ENCODE results near the gene CCL16.
"Not testable (repeated sequence)": the region's sequence is repeated elsewhere in the genome, so short reads cannot be mapped to it uniquely, and the experiment has no call there.

The CCL16 gene

GRCh38 chr17:35981246-35981645 is at the start of gene CCL16:
Gene CCL16, minus strand, starts transcription at chr17:35981497. Its CDS starts 77 bp downstream, at chr17:35981420.
- H3K36me3 Mint-ChIP-seq, result no peaks in the 10 kb centered on the region
- H3K4me3 Mint-ChIP-seq, result no peak within 1 kb of the TSS
- peak within 1 kb of the TSS; percentile 73 for H3K27ac Mint-ChIP-seq
- peaks cover 62% of the 10 kb centered on the region for H3K4me1 Mint-ChIP-seq
- DNase-seq (ENCODE audit: low spot score in 2 of 2) (no peak), ATAC-seq (no peak)
- H3K9me3 Mint-ChIP-seq, result no peaks in the 10 kb centered on the region

GRCh38 chr17:36030956-36031355 is 49.7 kb upstream of the CCL16 start:
- peaks cover 8% of the 10 kb centered on the region for H3K36me3 Mint-ChIP-seq
- H3K9me3 Mint-ChIP-seq, result no peaks in the 10 kb centered on the region
- no peaks in the 10 kb centered on the region for H3K4me1 Mint-ChIP-seq
- no peak overlapping the region for H3K4me3 Mint-ChIP-seq
- no peak for DNase-seq (ENCODE audit: low spot score in 2 of 2)
- no peak for ATAC-seq
- H3K27ac Mint-ChIP-seq, result no peak overlapping the region

- Mint-ChIP-seq H3K4me1 (no peaks in the 10 kb centered on the region), H3K4me3 (no peak overlapping the region), H3K27ac (no peak overlapping the region), H3K9me3 (no peaks in the 10 kb centered on the region), H3K36me3 (peaks cover 5% of the 10 kb centered on the region)
- ATAC-seq (no peak), DNase-seq (ENCODE audit: low spot score in 2 of 2) (no peak)
Observed at GRCh38 chr17:36027761-36028160, 46.5 kb upstream of the CCL16 start.

GRCh38 chr17:36024106-36024869 is 43.0 kb upstream of the CCL16 start:
- ATAC-seq, result no peak
- Mint-ChIP-seq H3K27ac (no peak overlapping the region), H3K9me3 (peaks cover 4% of the 10 kb centered on the region), H3K4me1 (peaks cover 6% of the 10 kb centered on the region), H3K36me3 (peaks cover 1% of the 10 kb centered on the region), H3K4me3 (no peak overlapping the region)
- DNase-seq (ENCODE audit: low spot score in 2 of 2), result no peak

- no peak overlapping the region for H3K4me3 Mint-ChIP-seq
- no peak for ATAC-seq
- H3K27ac Mint-ChIP-seq, result no peak overlapping the region
- no peak for DNase-seq (ENCODE audit: low spot score in 2 of 2)
- H3K9me3 Mint-ChIP-seq, result peaks cover 4% of the 10 kb centered on the region
- H3K36me3 Mint-ChIP-seq, result no peaks in the 10 kb centered on the region
- peaks cover 14% of the 10 kb centered on the region for H3K4me1 Mint-ChIP-seq
Observed at GRCh38 chr17:36019423-36019822, 38.1 kb upstream of the CCL16 start.

GRCh38 chr17:36017799-36018198 is 36.5 kb upstream of the CCL16 start, which contains the start of gene CCL23:
Gene CCL23, minus strand, starts transcription at chr17:36017972. Its CDS starts 75 bp downstream, at chr17:36017897.
- DNase-seq (ENCODE audit: low spot score in 2 of 2) (no peak), ATAC-seq (no peak)
- Mint-ChIP-seq H3K4me3 (no peak within 1 kb of the TSS), H3K36me3 (no peaks in the 10 kb centered on the region), H3K4me1 (peaks cover 14% of the 10 kb centered on the region), H3K27ac (peak within 1 kb of the TSS; percentile 55), H3K9me3 (peaks cover 4% of the 10 kb centered on the region)

- Mint-ChIP-seq H3K4me1 (peaks cover 14% of the 10 kb centered on the region), H3K4me3 (no peak overlapping the region), H3K27ac (no peak overlapping the region), H3K9me3 (no peaks in the 10 kb centered on the region), H3K36me3 (no peaks in the 10 kb centered on the region)
- DNase-seq (ENCODE audit: low spot score in 2 of 2), result no peak
- ATAC-seq, result no peak
Observed at GRCh38 chr17:36016555-36016954, 35.3 kb upstream of the CCL16 start.

- ATAC-seq; DNase-seq (ENCODE audit: low spot score in 2 of 2): not testable (repeated sequence)
Observed at GRCh38 chr17:36015895-36016294, 34.6 kb upstream of the CCL16 start.

GRCh38 chr17:36014946-36015345 is 33.6 kb upstream of the CCL16 start:
- H3K9me3 Mint-ChIP-seq, result no peaks in the 10 kb centered on the region
- no peaks in the 10 kb centered on the region for H3K36me3 Mint-ChIP-seq

More at GRCh38 chr17:36015895-36016294, 34.6 kb upstream of the CCL16 start:
- peaks cover 20% of the 10 kb centered on the region for H3K4me1 Mint-ChIP-seq
- not testable (repeated sequence) for H3K9me3 Mint-ChIP-seq, H3K27ac Mint-ChIP-seq, H3K36me3 Mint-ChIP-seq, H3K4me3 Mint-ChIP-seq

GRCh38 chr17:36011201-36011600 is 29.9 kb upstream of the CCL16 start:
- Mint-ChIP-seq H3K27ac (no peak overlapping the region), H3K4me1 (peaks cover 16% of the 10 kb centered on the region), H3K9me3 (no peaks in the 10 kb centered on the region), H3K4me3 (no peak overlapping the region), H3K36me3 (no peaks in the 10 kb centered on the region)
- ATAC-seq (no peak), DNase-seq (ENCODE audit: low spot score in 2 of 2) (no peak)

More at GRCh38 chr17:36014946-36015345, 33.6 kb upstream of the CCL16 start:
- no peak for DNase-seq (ENCODE audit: low spot score in 2 of 2)
- no peak for ATAC-seq
- H3K4me3 Mint-ChIP-seq, result no peak overlapping the region
- no peak overlapping the region for H3K27ac Mint-ChIP-seq
- H3K4me1 Mint-ChIP-seq, result peaks cover 24% of the 10 kb centered on the region

GRCh38 chr17:36008998-36009665 is 27.8 kb upstream of the CCL16 start:
- H3K4me1 Mint-ChIP-seq, result peaks cover 24% of the 10 kb centered on the region
- no peak for DNase-seq (ENCODE audit: low spot score in 2 of 2)
- H3K4me3 Mint-ChIP-seq, result no peak overlapping the region
- no peaks in the 10 kb centered on the region for H3K9me3 Mint-ChIP-seq
- no peak overlapping the region for H3K27ac Mint-ChIP-seq
- no peak for ATAC-seq
- no peaks in the 10 kb centered on the region for H3K36me3 Mint-ChIP-seq

GRCh38 chr17:36004594-36005108 is 23.4 kb upstream of the CCL16 start:
- DNase-seq (ENCODE audit: low spot score in 2 of 2), result no peak
- H3K9me3 Mint-ChIP-seq, result no peaks in the 10 kb centered on the region
- H3K36me3 Mint-ChIP-seq, result no peaks in the 10 kb centered on the region
- H3K4me1 Mint-ChIP-seq, result peaks cover 20% of the 10 kb centered on the region
- peak overlapping the region; percentile 14 for H3K4me3 Mint-ChIP-seq
- peak; percentile 21 for ATAC-seq
- peak overlapping the region; percentile 66 for H3K27ac Mint-ChIP-seq

- Mint-ChIP-seq H3K36me3 (no peaks in the 10 kb centered on the region), H3K4me3 (no peak overlapping the region), H3K27ac (no peak overlapping the region), H3K9me3 (no peaks in the 10 kb centered on the region), H3K4me1 (peaks cover 32% of the 10 kb centered on the region)
- DNase-seq (ENCODE audit: low spot score in 2 of 2), result no peak
- ATAC-seq, result no peak
Observed at GRCh38 chr17:36002631-36003030, 21.3 kb upstream of the CCL16 start.

GRCh38 chr17:36001862-36002603 is 20.7 kb upstream of the CCL16 start:
- Mint-ChIP-seq H3K4me3 (no peak overlapping the region), H3K27ac (no peak overlapping the region), H3K36me3 (no peaks in the 10 kb centered on the region), H3K9me3 (no peaks in the 10 kb centered on the region), H3K4me1 (peaks cover 32% of the 10 kb centered on the region)
- DNase-seq (ENCODE audit: low spot score in 2 of 2), result no peak
- ATAC-seq, result no peak

- DNase-seq (ENCODE audit: low spot score in 2 of 2) (no peak), ATAC-seq (no peak)
- Mint-ChIP-seq H3K9me3 (no peaks in the 10 kb centered on the region), H3K4me1 (peaks cover 40% of the 10 kb centered on the region), H3K36me3 (no peaks in the 10 kb centered on the region), H3K27ac (peak within 1 kb of the TSS; percentile 17), H3K4me3 (no peak within 1 kb of the TSS)
Observed at GRCh38 chr17:36001110-36001771, 19.9 kb upstream of the CCL16 start, which contains the start of gene CCL15. Gene CCL15, minus strand, starts transcription at chr17:36001553. Its CDS starts 61 bp downstream, at chr17:36001492.

All from stimulated activated effector memory CD8-positive, alpha-beta T cell treated with anti-CD3 and anti-CD28 coated beads, Interleukin-12 subunit alpha, Interleukin-12 subunit beta, amount 100 ng/mL, for 72 hours (primary cell).